Measurements from ENCODE around the gene RXRA. TPM values are rescaled to one million over a fixed set of nuclear protein-coding genes. Genes with fewer than 3 reads are reported as not detected.
A peak's percentile ranks its signal among the peaks of the same experiment; 100 is the strongest.

The RXRA gene
- total RNA-seq, 1 donor from 2014 or later = 20.5 TPM

- H3K9me3 Mint-ChIP-seq (ENCODE audit: unreplicated experiment) = peaks cover 5% of the 10 kb centered on the region
- peak; percentile 78 for DNase-seq
- TF ChIP-seq CTCF (IDR thresholded peaks at IDR 0.05; ENCODE audit: partially characterized antibody, unreplicated experiment) = no peak
- H3K27me3 Mint-ChIP-seq (ENCODE audit: unreplicated experiment) = no peaks in the 10 kb centered on the region
- H3K4me3 Mint-ChIP-seq (ENCODE audit: unreplicated experiment) = peak overlapping the region; percentile 49
- H3K4me1 Mint-ChIP-seq (ENCODE audit: low read depth, unreplicated experiment) = peaks cover 27% of the 10 kb centered on the region
- no peaks in the 10 kb centered on the region for H3K36me3 Mint-ChIP-seq (ENCODE audit: unreplicated experiment)
- H3K27ac Mint-ChIP-seq (ENCODE audit: unreplicated experiment) = peak overlapping the region; percentile 82
Measured at GRCh38 chr9:134319306-134320125, 6.7 kb upstream of the RXRA start.

DNA sequence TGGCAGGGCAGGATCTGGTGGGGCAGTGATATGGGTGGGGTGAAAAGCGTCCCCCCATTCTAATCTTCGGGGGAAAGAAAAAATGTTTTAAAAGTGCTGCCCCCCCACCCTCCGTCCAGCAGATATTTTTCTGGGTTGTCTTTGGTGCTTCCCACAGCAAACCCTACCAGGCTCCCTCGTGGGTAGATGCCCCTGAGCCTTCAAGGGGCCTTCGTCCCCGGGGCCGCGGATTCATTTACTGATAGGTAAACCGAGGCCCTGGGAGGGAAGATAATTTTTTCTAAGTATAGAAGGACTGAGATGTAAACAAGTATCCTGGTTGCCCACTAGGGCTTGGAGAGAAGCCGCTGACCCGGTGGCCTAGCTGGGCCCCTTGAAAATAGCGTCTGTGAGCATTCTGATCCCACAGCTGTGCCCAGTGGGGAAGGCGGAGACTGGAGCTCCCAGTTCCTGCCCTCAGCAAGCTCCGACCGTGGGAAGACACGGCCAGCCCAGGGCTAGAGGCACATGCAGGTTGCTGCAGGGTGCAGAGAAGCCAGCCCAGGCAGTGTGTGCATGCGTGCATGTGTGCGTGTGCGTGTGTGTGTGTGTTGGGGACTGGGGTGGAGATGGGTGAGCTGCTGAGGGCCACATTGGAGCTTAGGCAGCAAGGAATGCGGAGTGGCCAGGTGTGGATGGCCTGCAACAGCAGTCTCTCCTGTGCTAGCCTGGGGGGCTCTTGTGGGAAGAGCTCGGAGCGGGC is 6.0 kb upstream of the RXRA start:
- Mint-ChIP-seq H3K27ac (ENCODE audit: unreplicated experiment) (peak overlapping the region; percentile 84), H3K36me3 (ENCODE audit: unreplicated experiment) (no peaks in the 10 kb centered on the region), H3K9me3 (ENCODE audit: unreplicated experiment) (peaks cover 6% of the 10 kb centered on the region), H3K27me3 (ENCODE audit: unreplicated experiment) (no peaks in the 10 kb centered on the region), H3K4me3 (ENCODE audit: unreplicated experiment) (peak overlapping the region; percentile 49), H3K4me1 (ENCODE audit: low read depth, unreplicated experiment) (peaks cover 27% of the 10 kb centered on the region)
- TF ChIP-seq CTCF (IDR thresholded peaks at IDR 0.05; ENCODE audit: partially characterized antibody, unreplicated experiment) = no peak
- peak; percentile 58 for DNase-seq

DNA sequence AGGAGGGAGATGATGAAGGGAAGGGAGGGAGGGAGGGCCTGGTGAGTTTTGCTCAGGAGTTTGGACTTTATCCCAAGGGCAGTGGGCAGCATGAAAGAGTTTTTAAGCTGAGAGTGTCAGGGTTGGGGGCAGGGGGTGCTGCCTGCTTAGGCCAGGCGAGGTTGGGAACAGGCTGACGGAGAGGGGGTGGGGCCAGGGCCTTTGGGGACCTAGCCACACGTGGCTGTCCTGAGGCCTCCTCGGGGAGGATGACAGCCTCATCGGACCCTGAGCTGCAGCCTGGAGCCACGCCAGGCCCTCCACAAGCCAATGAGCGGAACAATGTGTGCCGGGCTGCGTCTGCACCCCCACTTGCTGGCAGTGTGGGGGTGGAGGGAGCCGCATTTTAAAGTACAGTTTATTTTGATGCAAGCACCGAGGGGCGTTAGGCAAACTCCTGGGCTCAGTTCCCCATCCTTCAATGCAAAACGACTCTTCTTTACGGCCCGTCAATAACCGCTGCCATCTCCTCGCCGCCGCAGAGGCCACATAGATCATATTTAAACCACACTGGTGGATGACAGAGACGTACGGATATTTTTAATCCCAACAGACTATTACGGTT is 5.3 kb upstream of the RXRA start:
- H3K4me1 Mint-ChIP-seq (ENCODE audit: low read depth, unreplicated experiment) = peaks cover 27% of the 10 kb centered on the region
- peak; percentile 30 for DNase-seq
- H3K4me3 Mint-ChIP-seq (ENCODE audit: unreplicated experiment) = no peak overlapping the region

GRCh38 chr9:134321531-134321930 is 4.7 kb upstream of the RXRA start:
- Mint-ChIP-seq H3K4me1 (ENCODE audit: low read depth, unreplicated experiment) (peaks cover 27% of the 10 kb centered on the region), H3K27ac (ENCODE audit: unreplicated experiment) (peak overlapping the region; percentile 64), H3K4me3 (ENCODE audit: unreplicated experiment) (no peak overlapping the region)

More for the DNA sequence above, 5.3 kb upstream of the RXRA start:
- Mint-ChIP-seq H3K36me3 (ENCODE audit: unreplicated experiment) (no peaks in the 10 kb centered on the region), H3K27me3 (ENCODE audit: unreplicated experiment) (no peaks in the 10 kb centered on the region), H3K9me3 (ENCODE audit: unreplicated experiment) (peaks cover 6% of the 10 kb centered on the region), H3K27ac (ENCODE audit: unreplicated experiment) (peak overlapping the region; percentile 84)
- no peak for TF ChIP-seq CTCF (IDR thresholded peaks at IDR 0.05; ENCODE audit: partially characterized antibody, unreplicated experiment)

More at GRCh38 chr9:134321531-134321930, 4.7 kb upstream of the RXRA start:
- Mint-ChIP-seq H3K36me3 (ENCODE audit: unreplicated experiment) (no peaks in the 10 kb centered on the region), H3K27me3 (ENCODE audit: unreplicated experiment) (no peaks in the 10 kb centered on the region), H3K9me3 (ENCODE audit: unreplicated experiment) (peaks cover 6% of the 10 kb centered on the region)
- no peak for TF ChIP-seq CTCF (IDR thresholded peaks at IDR 0.05; ENCODE audit: partially characterized antibody, unreplicated experiment)
- DNase-seq = peak; percentile 14

Data from glutamatergic neuron (in vitro differentiated cells).